Epithelial cell of prostate (primary cell): ENCODE data around the gene FBXL3.

Source experiments
- DNase-seq: peaks from one replicate; pipeline ENCODE4 v3.0.0-alpha.2; 2011; ENCODE audit warnings: low read depth, low spot score
- H3K27ac ChIP-seq: fragments of 450-650 bp; 2 replicates; pipeline ENCODE4 v1.5.1; 2017; ENCODE audit warnings: mild to moderate bottlenecking

Gene FBXL3, protein sequence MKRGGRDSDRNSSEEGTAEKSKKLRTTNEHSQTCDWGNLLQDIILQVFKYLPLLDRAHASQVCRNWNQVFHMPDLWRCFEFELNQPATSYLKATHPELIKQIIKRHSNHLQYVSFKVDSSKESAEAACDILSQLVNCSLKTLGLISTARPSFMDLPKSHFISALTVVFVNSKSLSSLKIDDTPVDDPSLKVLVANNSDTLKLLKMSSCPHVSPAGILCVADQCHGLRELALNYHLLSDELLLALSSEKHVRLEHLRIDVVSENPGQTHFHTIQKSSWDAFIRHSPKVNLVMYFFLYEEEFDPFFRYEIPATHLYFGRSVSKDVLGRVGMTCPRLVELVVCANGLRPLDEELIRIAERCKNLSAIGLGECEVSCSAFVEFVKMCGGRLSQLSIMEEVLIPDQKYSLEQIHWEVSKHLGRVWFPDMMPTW

DNA sequence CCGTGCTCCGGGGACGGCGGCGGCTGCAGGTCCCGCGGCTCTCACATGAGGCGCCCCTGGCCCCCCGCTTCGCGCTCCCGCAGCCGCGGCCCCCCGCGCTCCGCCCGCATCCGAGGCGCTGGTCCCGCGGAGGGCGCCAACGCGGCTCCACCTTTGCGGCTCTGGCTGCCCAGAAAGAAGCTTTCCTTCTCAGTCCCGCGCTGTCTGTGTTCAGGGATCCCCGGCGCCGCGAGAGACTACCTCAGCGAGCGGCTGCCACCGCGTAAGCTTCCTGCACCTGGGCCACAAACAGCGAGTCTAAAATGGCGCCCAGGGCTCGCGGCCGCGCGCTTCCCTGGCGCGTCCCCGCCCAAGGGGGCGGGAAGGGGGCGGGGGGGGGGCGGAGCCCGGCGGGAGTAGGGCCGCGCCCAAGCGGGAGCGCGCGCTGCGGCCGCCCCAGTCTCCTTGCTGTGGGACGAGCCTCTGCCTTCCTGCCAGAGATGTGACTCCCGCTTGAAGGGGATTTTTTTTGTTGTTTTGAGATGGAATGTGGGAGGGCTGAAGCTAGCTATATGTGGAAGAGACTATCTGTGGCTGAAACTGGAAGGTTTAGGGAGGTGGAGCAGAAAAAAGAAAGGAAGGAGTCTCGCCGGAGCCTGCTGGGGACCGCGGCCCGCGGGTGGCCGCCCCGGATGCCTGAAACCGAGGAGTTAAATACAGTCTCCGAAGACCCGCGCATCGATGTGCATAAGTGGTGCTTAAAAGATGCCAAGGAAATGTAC is at the start of gene FBXL3:
TSS of gene FBXL3 (minus strand) at position 299 of the 761 bp plus-strand sequence. CDS start 5,299 bp downstream, outside the sequence.
- peak; percentile 31 for DNase-seq
- peak within 1 kb of the TSS; percentile 89 for H3K27ac ChIP-seq

DNA sequence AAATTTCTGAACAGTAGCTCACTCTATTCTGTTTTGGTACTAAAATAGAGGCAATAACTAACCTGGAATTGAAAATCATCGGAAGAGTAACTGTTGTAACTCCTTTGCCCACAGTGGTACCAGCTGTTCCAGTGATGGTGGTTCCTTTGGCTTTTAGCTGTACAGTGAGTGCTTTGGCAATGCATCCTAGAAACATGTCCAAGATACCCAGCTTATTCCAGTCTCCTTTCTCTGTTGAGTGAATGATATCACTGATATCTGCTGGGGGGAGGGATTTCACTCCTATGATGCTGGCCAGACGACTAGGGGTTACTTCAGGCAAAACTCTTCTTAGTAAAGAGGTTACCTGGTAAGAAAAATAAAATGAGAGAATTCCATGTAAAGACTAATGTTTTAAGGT is 40.6 kb upstream of the FBXL3 start:
- no peak overlapping the region for H3K27ac ChIP-seq
- DNase-seq = no peak

DNA sequence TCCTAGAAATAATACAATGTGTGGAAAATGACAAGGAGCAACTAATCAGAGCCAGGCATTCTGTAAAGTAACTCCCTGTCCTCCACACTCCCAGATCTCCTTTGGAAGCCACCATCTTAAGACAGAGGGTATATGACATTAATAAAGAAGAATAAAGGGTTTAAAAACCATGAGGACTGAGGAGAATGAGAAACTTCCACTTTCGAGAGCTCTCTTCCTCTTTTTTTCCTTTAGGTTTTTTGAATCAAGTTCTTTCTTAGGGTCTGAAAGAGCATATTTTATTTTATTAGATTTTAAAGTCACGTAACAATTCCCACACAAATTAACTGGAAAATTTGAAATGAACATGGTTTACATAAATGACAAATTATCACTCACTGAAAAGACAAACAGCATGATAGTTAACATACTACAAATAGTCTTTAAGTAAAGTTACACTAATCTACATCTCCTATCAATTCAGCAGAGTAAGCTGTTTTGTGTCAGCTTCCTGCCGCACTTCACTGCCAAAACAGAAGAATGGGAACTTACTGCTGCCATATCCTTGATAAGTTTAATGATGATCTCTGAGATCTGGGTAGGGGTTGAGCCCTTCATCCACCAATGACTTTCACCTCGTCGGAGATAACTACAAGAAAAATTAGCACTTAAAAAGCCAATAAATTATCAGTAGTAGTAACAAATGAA is 38.6 kb upstream of the FBXL3 start:
- no peak for DNase-seq
- H3K27ac ChIP-seq = no peak overlapping the region

DNA sequence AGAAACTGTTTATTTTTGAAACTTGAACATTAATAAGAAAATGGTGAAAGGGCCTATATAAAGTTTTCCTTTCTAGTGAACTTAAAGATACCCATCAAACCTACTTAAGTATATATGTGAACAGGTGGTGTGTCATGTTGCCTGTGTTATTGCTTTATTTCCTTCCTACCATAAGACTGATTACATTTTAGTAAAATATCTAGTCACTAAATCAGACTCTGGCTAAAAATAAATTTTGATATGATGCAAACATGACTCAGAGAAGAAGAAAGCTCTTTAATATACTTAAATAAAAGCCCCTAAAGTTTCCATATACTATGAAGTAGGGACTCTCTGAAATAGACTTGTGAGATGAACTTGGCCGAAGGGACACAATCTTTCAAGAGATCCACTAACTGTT is 35.1 kb upstream of the FBXL3 start:
- H3K27ac ChIP-seq = no peak overlapping the region
- no peak for DNase-seq

DNA sequence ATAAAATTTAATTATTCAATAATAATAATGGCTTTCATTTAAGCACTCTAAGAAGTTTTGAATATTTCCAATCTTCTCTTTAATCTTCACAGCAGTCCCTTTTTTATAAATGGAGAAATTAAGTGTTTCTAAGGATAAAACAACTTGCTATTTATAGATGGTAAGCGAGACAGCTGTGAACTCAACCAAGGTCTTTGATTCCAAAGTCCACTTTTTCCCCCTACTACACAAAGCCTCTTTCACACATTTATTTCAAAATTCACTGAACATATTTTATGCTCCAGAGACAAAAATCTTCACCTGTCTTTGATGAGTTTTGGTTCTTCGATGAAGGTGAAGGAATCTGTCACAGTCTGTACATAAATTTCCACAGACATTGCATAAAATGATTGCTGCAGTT is 34.4 kb upstream of the FBXL3 start:
- DNase-seq = no peak
- H3K27ac ChIP-seq = no peak overlapping the region

DNA sequence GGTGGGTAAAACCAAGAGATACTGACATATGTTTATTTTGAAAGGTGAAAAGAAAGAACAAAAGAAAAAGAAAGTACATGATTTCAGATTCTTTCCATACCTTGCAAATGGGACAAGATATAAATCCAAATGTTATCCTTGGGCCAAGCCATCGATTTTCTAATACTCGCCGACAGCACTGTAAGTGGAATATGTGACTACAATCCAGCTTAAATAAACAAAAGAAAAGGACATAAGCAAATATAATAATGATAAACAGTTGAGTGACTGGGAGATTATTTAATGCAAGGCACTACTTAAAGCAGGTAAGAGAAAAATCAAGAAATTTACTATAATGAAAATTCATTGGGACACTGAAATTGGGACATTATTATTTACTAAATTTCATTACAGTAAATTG is 29.9 kb upstream of the FBXL3 start:
- DNase-seq = no peak
- no peak overlapping the region for H3K27ac ChIP-seq

DNA sequence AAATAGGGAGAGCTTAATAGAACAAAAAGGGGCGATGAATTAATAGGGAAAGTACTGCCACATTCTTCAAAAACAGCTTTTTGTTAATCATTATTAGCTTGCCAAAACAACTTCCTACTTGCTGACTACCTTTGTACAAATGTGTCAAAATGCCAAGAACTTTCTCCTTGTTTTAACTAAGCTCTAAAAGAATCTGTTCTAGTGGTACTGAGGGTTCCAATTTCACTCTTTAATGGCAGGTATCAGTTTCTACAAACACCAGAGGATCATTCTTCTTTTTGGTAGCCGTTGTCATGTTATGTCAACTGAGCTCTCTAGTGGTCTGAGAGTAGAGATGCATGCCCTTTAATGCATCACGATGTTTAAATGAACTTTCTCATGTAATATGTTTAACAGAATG is 29.4 kb upstream of the FBXL3 start:
- no peak for DNase-seq
- H3K27ac ChIP-seq = no peak overlapping the region

DNA sequence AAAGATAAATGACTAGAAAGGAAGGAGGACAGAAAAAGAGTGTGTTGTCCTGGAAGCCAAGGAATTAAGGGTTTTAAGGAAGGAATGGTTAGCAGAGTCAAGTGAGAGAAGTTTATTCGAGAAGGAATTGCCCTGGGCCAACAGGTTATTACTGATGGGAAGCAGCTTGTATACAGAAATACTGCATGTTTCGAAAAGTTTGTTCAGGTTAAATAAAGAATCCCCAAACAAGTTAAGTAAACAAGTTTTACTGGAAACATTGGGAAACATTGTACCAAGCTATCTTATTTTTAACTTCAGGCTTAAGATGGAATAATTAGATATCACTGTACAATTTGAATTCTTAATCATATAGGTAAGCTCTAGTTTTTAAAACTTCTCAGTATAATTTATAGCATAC is 28.2 kb upstream of the FBXL3 start:
- no peak for DNase-seq
- no peak overlapping the region for H3K27ac ChIP-seq

DNA sequence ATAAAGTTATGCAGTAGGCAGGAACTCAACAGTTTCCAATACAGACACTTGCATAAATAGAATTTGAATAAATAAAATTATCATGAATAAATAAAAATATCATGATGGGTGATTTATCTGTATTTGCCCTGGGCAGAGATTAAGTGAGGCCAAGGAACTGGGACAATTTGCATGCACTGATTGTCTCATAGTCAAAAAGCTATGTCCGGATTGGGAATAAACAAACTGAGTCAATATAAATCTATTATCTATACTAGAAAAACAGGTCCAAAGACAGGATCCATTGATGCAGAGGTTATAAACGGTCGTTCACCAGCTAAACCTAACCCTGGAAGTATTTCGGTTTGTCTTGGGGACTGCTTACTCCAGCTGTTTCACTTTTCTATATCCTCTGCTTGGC is 26.2 kb upstream of the FBXL3 start:
- DNase-seq = no peak
- H3K27ac ChIP-seq = no peak overlapping the region

DNA sequence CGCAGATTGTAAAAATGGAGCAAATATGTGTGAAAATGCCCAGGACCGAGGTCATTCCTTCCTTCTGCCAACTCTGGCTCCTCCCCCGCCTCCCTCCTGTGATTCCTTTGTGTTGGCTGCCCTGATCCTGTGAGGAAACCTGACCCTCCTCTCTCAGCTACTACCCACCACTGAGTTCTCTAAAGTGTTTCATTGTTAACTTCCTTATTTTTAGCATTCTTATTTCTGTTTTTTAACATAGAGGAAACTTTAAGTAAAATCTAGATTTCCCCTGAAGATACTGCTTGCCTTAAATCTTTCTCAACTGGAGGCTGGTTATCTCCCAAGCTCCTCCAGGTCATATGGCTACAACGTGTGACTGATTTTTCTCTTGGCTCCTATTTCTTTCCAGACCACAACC is 21.7 kb upstream of the FBXL3 start:
- no peak overlapping the region for H3K27ac ChIP-seq
- no peak for DNase-seq

DNA sequence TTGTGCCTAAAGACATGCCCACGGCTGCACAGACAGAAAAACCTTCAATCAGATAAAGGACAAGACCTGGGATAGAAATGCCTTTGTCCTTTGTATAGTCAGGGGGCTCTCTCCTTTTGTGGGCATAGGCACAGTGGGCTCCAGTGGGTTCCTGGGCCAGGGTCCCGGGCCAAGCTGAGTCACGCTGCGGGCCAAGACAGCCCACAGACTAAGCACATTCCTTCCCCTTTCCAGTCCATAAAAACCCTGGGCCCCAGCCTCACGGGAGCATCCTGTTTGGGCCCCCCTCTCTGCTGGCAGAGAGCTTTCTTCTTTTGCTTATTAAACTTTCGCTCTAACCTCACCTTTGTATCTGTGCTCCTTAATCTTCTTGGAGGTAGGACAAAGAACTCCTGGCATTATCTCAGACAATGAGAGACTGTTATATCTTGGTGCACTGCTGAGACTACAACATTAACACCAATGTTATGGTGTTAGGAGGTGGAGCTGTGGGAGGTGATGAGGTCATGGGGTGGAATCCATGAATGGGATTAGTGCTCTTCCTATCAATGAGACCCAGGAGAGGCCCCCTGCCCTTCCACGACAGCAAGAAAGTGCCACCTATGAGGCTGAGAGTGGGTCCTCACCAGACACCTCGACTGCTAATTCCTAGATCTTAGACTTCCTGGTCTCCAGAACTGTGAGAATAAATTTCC is 20.8 kb upstream of the FBXL3 start:
- H3K27ac ChIP-seq = no peak overlapping the region
- DNase-seq = no peak

DNA sequence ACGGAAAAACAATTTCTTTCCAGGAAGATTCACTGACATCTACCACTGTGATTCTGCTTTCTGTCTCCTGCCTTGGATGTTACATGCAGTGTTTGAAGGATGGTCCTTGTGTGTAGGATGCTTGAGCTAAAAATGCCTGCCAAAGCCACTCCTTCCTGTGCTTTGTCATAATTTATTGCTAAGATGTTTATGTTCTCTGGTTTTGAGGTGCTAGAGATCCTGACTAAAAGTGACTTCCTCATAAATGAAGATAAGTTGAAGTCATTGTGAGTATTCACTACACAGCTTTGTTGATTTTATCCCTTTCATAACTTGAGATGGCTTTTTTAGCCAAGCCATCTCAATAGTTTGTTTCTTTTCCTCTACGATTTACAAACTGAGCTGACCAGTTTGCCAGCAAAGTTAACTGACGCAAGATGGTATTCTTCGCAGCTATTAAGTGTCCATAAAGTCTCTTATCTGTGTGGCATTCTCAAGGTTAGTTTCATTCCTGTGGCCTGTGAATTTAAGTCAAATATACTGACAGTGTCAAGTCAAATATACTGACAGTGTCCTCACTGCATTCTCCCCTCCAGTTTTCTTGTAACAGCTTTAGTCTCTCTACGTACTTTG is 15.7 kb upstream of the FBXL3 start:
- H3K27ac ChIP-seq = no peak overlapping the region
- no peak for DNase-seq

DNA sequence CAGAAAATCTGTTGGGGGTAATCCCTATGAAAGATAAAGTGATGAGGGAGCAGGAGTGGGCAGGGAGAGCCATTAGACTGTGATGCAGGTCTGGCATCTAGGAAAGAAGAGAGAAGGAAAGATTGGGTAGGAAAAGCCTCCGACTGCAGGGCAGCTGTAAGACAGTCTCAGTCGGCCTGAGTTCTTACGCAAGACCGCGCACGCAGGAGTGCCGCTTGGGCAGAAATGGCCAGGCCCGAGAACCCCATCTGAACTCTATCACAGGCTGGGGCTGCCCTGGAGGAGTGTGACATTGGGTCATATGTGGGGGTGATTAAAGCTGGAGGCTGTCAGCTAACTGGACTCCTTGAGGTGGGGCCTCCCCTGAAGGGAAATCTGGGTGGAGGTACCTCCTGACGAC is 13.9 kb upstream of the FBXL3 start:
- DNase-seq = no peak
- H3K27ac ChIP-seq = no peak overlapping the region

DNA sequence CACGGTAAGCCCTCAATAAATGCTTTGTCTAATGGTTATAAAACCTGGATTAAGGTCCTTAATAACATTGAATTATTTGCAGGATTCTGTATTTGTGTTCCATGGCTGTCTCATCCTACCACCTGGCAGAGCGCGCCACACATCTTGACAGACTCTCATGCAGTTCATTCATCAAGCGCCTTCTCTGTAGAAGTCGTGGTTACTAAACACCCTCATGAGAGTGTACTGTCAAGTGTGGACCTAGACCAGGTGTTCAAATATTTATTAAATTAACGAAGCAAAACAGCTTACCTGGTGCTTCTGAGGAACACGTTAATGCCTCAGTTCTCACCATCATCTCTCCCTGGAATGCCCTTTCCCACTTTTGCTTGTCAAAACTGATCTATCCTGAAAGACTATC is 13.1 kb upstream of the FBXL3 start:
- DNase-seq = no peak
- H3K27ac ChIP-seq = no peak overlapping the region

DNA sequence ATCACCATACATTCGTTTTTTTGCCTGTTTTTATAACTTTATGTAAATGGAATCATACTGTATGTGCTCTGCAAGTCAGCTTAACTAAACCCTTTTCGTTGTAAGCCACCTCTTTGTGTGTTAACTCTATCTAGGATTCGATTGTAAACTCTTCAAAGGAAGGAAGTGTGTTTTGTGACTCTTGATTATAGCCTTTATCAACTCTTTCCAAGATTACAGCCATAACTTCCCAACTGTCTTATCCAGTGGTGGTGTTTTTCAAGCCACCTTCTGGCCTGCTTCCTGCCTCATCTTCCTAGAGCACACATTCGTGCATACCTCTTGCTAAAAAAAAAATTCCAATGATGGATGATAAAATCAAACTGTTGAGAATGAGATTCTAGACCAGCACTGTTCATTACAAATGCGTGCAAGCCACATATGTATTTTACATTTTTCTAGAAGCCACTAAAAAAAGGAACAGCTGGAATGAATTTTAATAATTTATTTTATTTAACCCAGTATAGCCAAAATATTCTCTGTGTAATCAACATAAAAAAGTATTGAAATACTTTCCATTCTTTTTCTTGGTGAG is 12.0 kb upstream of the FBXL3 start:
- no peak overlapping the region for H3K27ac ChIP-seq
- no peak for DNase-seq

DNA sequence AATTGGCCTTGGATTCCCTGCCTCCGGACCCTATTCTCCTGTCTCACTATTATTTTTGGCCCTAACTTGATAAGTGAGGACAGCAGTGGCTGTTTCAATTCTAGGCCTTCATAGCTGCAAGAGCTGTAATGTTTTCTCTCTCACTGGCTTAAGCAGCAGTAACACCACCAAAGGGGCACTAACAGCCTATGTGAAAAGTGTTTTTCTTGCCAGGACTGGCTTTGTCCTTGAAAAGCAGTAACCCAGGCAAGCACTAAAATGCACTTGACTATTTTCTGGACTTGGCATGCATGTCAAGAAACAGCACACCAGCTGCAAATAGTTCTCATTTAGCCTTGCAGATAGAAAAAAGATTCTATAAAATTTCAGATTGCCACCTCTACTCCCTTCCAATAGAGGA is 9.3 kb upstream of the FBXL3 start:
- H3K27ac ChIP-seq = no peak overlapping the region
- no peak for DNase-seq

DNA sequence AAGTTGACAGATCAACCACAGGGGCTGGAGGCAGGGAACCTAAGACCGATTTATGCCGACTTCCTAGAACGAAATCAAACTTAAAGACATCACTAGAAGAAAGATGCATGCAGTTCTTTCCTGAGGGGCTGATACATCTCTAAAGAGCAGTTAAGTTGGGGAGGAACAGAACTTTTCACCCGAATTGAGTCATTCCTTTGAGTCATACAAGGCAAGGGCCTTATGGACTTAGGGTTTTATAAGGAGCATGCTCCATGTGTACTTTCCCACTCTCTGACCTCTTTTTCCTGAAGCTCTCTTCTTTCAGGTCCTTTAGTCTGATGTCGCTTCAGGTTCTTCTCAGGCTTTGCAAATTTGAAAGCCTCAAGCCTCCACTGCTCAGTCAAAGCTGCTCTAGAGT is 7.9 kb upstream of the FBXL3 start:
- no peak overlapping the region for H3K27ac ChIP-seq
- no peak for DNase-seq

DNA sequence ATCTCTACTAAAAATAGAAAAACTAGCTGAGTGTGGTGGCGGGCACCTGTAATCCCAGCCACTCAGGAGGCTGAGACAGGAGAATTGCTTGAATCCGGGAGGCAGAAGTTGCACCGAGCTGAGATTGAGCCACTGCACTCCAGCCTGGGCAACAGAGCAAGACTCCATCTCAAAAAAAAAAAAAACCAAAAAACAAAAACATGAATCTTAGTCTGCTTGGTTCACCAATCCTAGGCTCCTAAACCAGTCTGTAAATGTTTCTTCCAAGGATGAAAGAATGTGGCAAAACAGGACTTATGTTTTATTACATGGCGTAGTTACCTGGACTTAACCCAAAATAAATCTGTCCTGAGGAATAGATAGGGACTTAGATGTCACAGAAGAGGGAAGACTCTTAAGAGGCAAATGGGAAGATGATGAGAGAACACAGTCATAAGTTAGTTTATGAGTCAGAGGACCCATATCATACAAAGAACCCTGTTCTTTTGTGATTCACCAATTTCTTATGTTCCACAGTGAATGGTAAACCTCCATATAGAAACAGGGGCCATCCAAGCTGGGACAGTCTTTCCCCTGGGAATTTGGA is 6.9 kb upstream of the FBXL3 start:
- no peak for DNase-seq
- H3K27ac ChIP-seq = no peak overlapping the region

DNA sequence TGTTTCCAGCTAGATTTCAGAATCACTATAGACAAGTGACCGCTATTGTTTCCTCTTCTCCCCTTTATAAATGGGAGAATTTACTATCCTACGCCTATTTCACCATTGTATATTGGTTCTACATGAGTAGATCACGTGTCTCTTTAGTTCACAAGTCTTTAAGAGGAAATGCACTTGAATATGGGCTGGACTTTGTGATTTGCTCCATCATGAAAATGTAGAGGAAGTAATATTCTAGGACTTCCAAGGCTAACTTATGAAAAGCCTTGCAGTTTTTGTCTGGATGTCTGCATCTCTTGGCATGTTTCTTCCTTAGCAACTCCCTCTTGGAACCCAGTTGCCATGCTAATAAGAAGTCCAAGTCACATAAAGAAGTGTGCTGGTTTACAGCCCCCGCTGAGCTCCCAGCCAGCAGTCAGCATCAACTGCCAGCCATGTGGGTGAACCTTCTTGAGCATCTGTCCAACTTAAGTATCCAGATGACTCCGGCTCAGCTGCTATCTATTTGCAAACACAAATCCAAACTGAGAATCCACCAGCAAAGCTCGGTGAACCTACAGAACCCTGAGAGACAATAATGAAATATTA is 4.8 kb upstream of the FBXL3 start:
- no peak overlapping the region for H3K27ac ChIP-seq
- DNase-seq = no peak
